Measurements from ENCODE around the gene ARHGEF1.
A peak's percentile ranks its signal among the peaks of the same experiment; 100 is the strongest.

Gene ARHGEF1

GRCh38 chr19:41880329-41880708 is 2.7 kb upstream of the ARHGEF1 start:
- no peak for DNase-seq (ENCODE audit: low read depth in 2 of 2)

- no peak for DNase-seq (ENCODE audit: low read depth in 2 of 2)
Observed at GRCh38 chr19:41883463-41883820, 458 bp downstream of the ARHGEF1 start.

GRCh38 chr19:41883821-41884733 is 1.1 kb downstream of the ARHGEF1 start:
- DNase-seq (ENCODE audit: low read depth in 2 of 2) = peak; percentile 93 to 94

- peak; percentile 54 to 64 for DNase-seq (ENCODE audit: low read depth in 2 of 2)
Observed at GRCh38 chr19:41886761-41887710, 4.1 kb downstream of the ARHGEF1 start.

- DNase-seq (ENCODE audit: low read depth in 2 of 2) = peak; percentile 79 to 88
Observed at GRCh38 chr19:41887711-41888382, 4.9 kb downstream of the ARHGEF1 start.

GRCh38 chr19:41888926-41889325 is 5.9 kb downstream of the ARHGEF1 start:
- no peak for DNase-seq (ENCODE audit: low read depth in 2 of 2)

GRCh38 chr19:41889896-41890295 is 6.9 kb downstream of the ARHGEF1 start:
- DNase-seq (ENCODE audit: low read depth in 2 of 2) = no peak

GRCh38 chr19:41890936-41891335 is 8.0 kb downstream of the ARHGEF1 start:
- no peak for DNase-seq (ENCODE audit: low read depth in 2 of 2)

GRCh38 chr19:41892173-41892902 is 9.4 kb downstream of the ARHGEF1 start:
- DNase-seq (ENCODE audit: low read depth in 2 of 2) = no peak

- DNase-seq (ENCODE audit: low read depth in 2 of 2) = no peak
Observed at GRCh38 chr19:41893899-41894298, 10.9 kb downstream of the ARHGEF1 start.

- no peak for DNase-seq (ENCODE audit: low read depth in 2 of 2)
Observed at GRCh38 chr19:41894350-41894749, 11.4 kb downstream of the ARHGEF1 start.

GRCh38 chr19:41895745-41896580 is 13.0 kb downstream of the ARHGEF1 start:
- DNase-seq (ENCODE audit: low read depth in 2 of 2) = no peak

GRCh38 chr19:41896581-41896942 is 13.6 kb downstream of the ARHGEF1 start:
- DNase-seq (ENCODE audit: low read depth in 2 of 2) = no peak

- DNase-seq (ENCODE audit: low read depth in 2 of 2) = no peak
Observed at GRCh38 chr19:41897181-41897580, 14.2 kb downstream of the ARHGEF1 start.

- DNase-seq (ENCODE audit: low read depth in 2 of 2) = no peak
Observed at GRCh38 chr19:41897820-41898219, 14.8 kb downstream of the ARHGEF1 start.

GRCh38 chr19:41898235-41898634 is 15.3 kb downstream of the ARHGEF1 start:
- no peak for DNase-seq (ENCODE audit: low read depth in 2 of 2)

GRCh38 chr19:41901707-41902360 is 18.9 kb downstream of the ARHGEF1 start:
- no peak for DNase-seq (ENCODE audit: low read depth in 2 of 2)

GRCh38 chr19:41902594-41902993 is 19.6 kb downstream of the ARHGEF1 start:
- no peak for DNase-seq (ENCODE audit: low read depth in 2 of 2)

GRCh38 chr19:41903193-41903953 is 20.4 kb downstream of the ARHGEF1 start:
- no peak for DNase-seq (ENCODE audit: low read depth in 2 of 2)
